Measurements from ENCODE around the gene GUCY2C. TPM values are rescaled to one million over a fixed set of nuclear protein-coding genes. Genes with fewer than 3 reads are reported as not detected.

Gene GUCY2C
- total RNA-seq, 1 donor from 2014 or later: not detected

- no peak for DNase-seq (ENCODE audit: extremely low spot score, unreplicated experiment)
- Mint-ChIP-seq H3K27ac (ENCODE audit: unreplicated experiment) (no peak overlapping the region), H3K27me3 (ENCODE audit: unreplicated experiment) (peaks cover 3% of the 10 kb centered on the region), H3K36me3 (ENCODE audit: unreplicated experiment) (no peaks in the 10 kb centered on the region), H3K4me3 (ENCODE audit: unreplicated experiment) (no peak overlapping the region), H3K9me3 (ENCODE audit: unreplicated experiment) (no peaks in the 10 kb centered on the region), H3K4me1 (ENCODE audit: unreplicated experiment) (no peaks in the 10 kb centered on the region)
- no peak for TF ChIP-seq CTCF (IDR thresholded peaks at IDR 0.05)
These were observed 107.0 kb downstream of the GUCY2C start for GRCh38 chr12:14589169-14590004.

- Mint-ChIP-seq H3K4me3 (ENCODE audit: unreplicated experiment) (no peak overlapping the region), H3K27me3 (ENCODE audit: unreplicated experiment) (peaks cover 3% of the 10 kb centered on the region), H3K36me3 (ENCODE audit: unreplicated experiment) (no peaks in the 10 kb centered on the region), H3K27ac (ENCODE audit: unreplicated experiment) (no peak overlapping the region), H3K4me1 (ENCODE audit: unreplicated experiment) (no peaks in the 10 kb centered on the region), H3K9me3 (ENCODE audit: unreplicated experiment) (no peaks in the 10 kb centered on the region)
- no peak for TF ChIP-seq CTCF (IDR thresholded peaks at IDR 0.05)
- DNase-seq (ENCODE audit: extremely low spot score, unreplicated experiment): no peak
These were observed 107.8 kb downstream of the GUCY2C start for GRCh38 chr12:14588571-14588970.

- Mint-ChIP-seq H3K27me3 (ENCODE audit: unreplicated experiment) (peaks cover 5% of the 10 kb centered on the region), H3K4me3 (ENCODE audit: unreplicated experiment) (no peak overlapping the region), H3K9me3 (ENCODE audit: unreplicated experiment) (no peaks in the 10 kb centered on the region), H3K27ac (ENCODE audit: unreplicated experiment) (no peak overlapping the region), H3K4me1 (ENCODE audit: unreplicated experiment) (no peaks in the 10 kb centered on the region), H3K36me3 (ENCODE audit: unreplicated experiment) (no peaks in the 10 kb centered on the region)
- no peak for DNase-seq (ENCODE audit: extremely low spot score, unreplicated experiment)
- TF ChIP-seq CTCF (IDR thresholded peaks at IDR 0.05): no peak
These were observed 117.8 kb downstream of the GUCY2C start for GRCh38 chr12:14578646-14579045.

GRCh38 chr12:14577344-14577743, 119.1 kb downstream of the GUCY2C start:
- Mint-ChIP-seq H3K9me3 (ENCODE audit: unreplicated experiment) (no peaks in the 10 kb centered on the region), H3K27me3 (ENCODE audit: unreplicated experiment) (peaks cover 5% of the 10 kb centered on the region), H3K4me1 (ENCODE audit: unreplicated experiment) (no peaks in the 10 kb centered on the region), H3K36me3 (ENCODE audit: unreplicated experiment) (no peaks in the 10 kb centered on the region), H3K4me3 (ENCODE audit: unreplicated experiment) (no peak overlapping the region), H3K27ac (ENCODE audit: unreplicated experiment) (no peak overlapping the region)
- no peak for DNase-seq (ENCODE audit: extremely low spot score, unreplicated experiment)
- no peak for TF ChIP-seq CTCF (IDR thresholded peaks at IDR 0.05)

- no peak overlapping the region for H3K4me3 Mint-ChIP-seq (ENCODE audit: unreplicated experiment)
- no peaks in the 10 kb centered on the region for H3K4me1 Mint-ChIP-seq (ENCODE audit: unreplicated experiment)
- no peaks in the 10 kb centered on the region for H3K36me3 Mint-ChIP-seq (ENCODE audit: unreplicated experiment)
- peaks cover 5% of the 10 kb centered on the region for H3K27me3 Mint-ChIP-seq (ENCODE audit: unreplicated experiment)
- TF ChIP-seq CTCF (IDR thresholded peaks at IDR 0.05): no peak
- no peak for DNase-seq (ENCODE audit: extremely low spot score, unreplicated experiment)
- H3K9me3 Mint-ChIP-seq (ENCODE audit: unreplicated experiment): no peaks in the 10 kb centered on the region
- no peak overlapping the region for H3K27ac Mint-ChIP-seq (ENCODE audit: unreplicated experiment)
These were observed 119.5 kb downstream of the GUCY2C start for GRCh38 chr12:14576896-14577295.

Measured in osteocyte (in vitro differentiated cells).